Fibroblast of lung (primary cell): ENCODE measurements around the gene CERS2. TPM values are rescaled to one million over a fixed set of nuclear protein-coding genes. Genes with fewer than 3 reads are reported as not detected.

Experiments used
- DNase-seq, 2 donors: peaks; one replicate each; pipeline versions ENCODE4 v3.0.0 to v3.0.0-alpha.2; 2010; ENCODE audit warnings: low read depth in 2 of 2
- H2AFZ ChIP-seq: 2 replicates; pipeline ENCODE4 v1.5.1; 2012; ENCODE audit warnings: low read length, control low read depth, inconsistent platforms
- H3K27ac ChIP-seq: 2 replicates; pipeline ENCODE4 v1.5.1; 2011; ENCODE audit warnings: low read length, control low read depth; ENCODE audit not compliant: insufficient read depth
- H3K27me3 ChIP-seq: 2 replicates; pipeline ENCODE4 v1.5.1; 2011; ENCODE audit warnings: mild to moderate bottlenecking, low read length; ENCODE audit not compliant: control insufficient read depth, insufficient read depth
- H3K36me3 ChIP-seq: 2 replicates; pipeline ENCODE4 v1.5.1; 2011; ENCODE audit warnings: low read length; ENCODE audit not compliant: control insufficient read depth, insufficient read depth
- H3K4me1 ChIP-seq: 2 replicates; pipeline ENCODE4 v1.5.1; 2011; ENCODE audit warnings: low read length; ENCODE audit not compliant: control insufficient read depth, insufficient read depth; ENCODE audit errors: extremely low read depth
- H3K4me2 ChIP-seq: 2 replicates; pipeline ENCODE4 v1.5.1; 2011; ENCODE audit warnings: low read length, control low read depth; ENCODE audit not compliant: insufficient read depth; ENCODE audit errors: extremely low read depth
- H3K4me3 ChIP-seq, 4 experiments: fragments of 200-600 bp in 1 of 4; sonication (generic) in 1 of 4; replicated peaks in 1 of 4; 2 replicates each; pipeline ENCODE4 v1.5.1; 2011 to 2016; ENCODE audit warnings: low read length in 4 of 4, low read depth in 3 of 4, mild to moderate bottlenecking in 3 of 4, control low read depth in 2 of 4, inconsistent platforms in 1 of 4, mixed read lengths in 1 of 4; ENCODE audit not compliant: insufficient read depth in 1 of 4; ENCODE audit errors: control extremely low read depth in 1 of 4
- H3K79me2 ChIP-seq: 2 replicates; pipeline ENCODE4 v1.5.1; 2012; ENCODE audit warnings: mild to moderate bottlenecking, low read length, inconsistent platforms; ENCODE audit not compliant: control insufficient read depth, insufficient read depth
- H3K9ac ChIP-seq: 2 replicates; pipeline ENCODE4 v1.5.1; 2011; ENCODE audit warnings: mild to moderate bottlenecking, low read length, control low read depth; ENCODE audit not compliant: insufficient read depth
- H3K9me3 ChIP-seq: 2 replicates; pipeline ENCODE4 v1.5.1; 2012; ENCODE audit warnings: low read depth, low read length; ENCODE audit not compliant: control insufficient read depth, insufficient read depth
- H4K20me1 ChIP-seq: 2 replicates; pipeline ENCODE4 v1.5.1; 2011; ENCODE audit warnings: low read length; ENCODE audit not compliant: control insufficient read depth, insufficient read depth; ENCODE audit errors: extremely low read depth
- CTCF ChIP-seq, 2 donors: IDR thresholded peaks in 1 of 2; conservative IDR thresholded peaks in 1 of 2; 1 replicate in 1 of 2; 2 replicates in 1 of 2; pipeline ENCODE4 v1.5.1; 2011 to 2012; ENCODE audit warnings: low read length in 2 of 2, control low read depth in 1 of 2, inconsistent platforms in 1 of 2, low read depth in 1 of 2, mild to moderate bottlenecking in 1 of 2
- EZH2 ChIP-seq: IDR thresholded peaks from 2 replicates; pipeline ENCODE4 v1.5.1; 2012; ENCODE audit warnings: low read length, control low read depth, mild to moderate bottlenecking; ENCODE audit errors: missing control alignments
- polyA plus RNA-seq, 2 donors: library from polyadenylated mRNA; depleted of rRNA in 1 of 2; stranded (reverse) in 1 of 2; unstranded in 1 of 2; fragments of >200 nt; gene quantifications; 2 replicates each; pipeline ENCODE4 v1.2.1, GENCODE V29; 2011 to 2012; ENCODE audit warnings: missing spikeins in 1 of 2
- total RNA-seq: library from RNA; depleted of rRNA; stranded (reverse); fragments of >200 nt; gene quantifications from 2 replicates; pipeline ENCODE4 v1.2.1, GENCODE V29; 2014

CERS2 gene
- total and polyA plus RNA-seq, 2 donors (not counting 1 experiment from before 2014, with no cell fraction given) = 190 to 254 TPM

- Histone ChIP-seq H3K9ac (no peak overlapping the region), H3K4me3 (no peak overlapping the region), H3K4me1 (peaks cover 5% of the 10 kb centered on the region), H3K36me3 (peaks cover 3% of the 10 kb centered on the region), H3K9me3 (no peaks in the 10 kb centered on the region), H3K4me2 (no peak overlapping the region), H3K27me3 (no peaks in the 10 kb centered on the region), H3K79me2 (peaks cover 3% of the 10 kb centered on the region), H4K20me1 (no peaks in the 10 kb centered on the region), H2AFZ (no peak overlapping the region), H3K27ac (no peak overlapping the region)
- DNase-seq = no peak
- TF ChIP-seq EZH2 (no peak), CTCF (conservative IDR thresholded peaks at IDR 0.05 in 1 of 2, IDR thresholded peaks at IDR 0.05 in 1 of 2; ENCODE audit: low read depth in 1 of 2, low read length in 2 of 2) (no peak)
Measured at GRCh38 chr1:151002051-151002450, 27.4 kb upstream of the CERS2 start.

GRCh38 chr1:151001602-151002001 is 27.0 kb upstream of the CERS2 start:
- TF ChIP-seq EZH2 = no peak
- TF ChIP-seq CTCF (conservative IDR thresholded peaks at IDR 0.05 in 1 of 2, IDR thresholded peaks at IDR 0.05 in 1 of 2; ENCODE audit: low read depth in 1 of 2, low read length in 2 of 2) = no peak
- Histone ChIP-seq H3K27ac (no peak overlapping the region), H3K4me2 (no peak overlapping the region), H3K4me1 (peaks cover 2% of the 10 kb centered on the region), H3K9me3 (no peaks in the 10 kb centered on the region), H3K4me3 (no peak overlapping the region), H3K79me2 (peaks cover 3% of the 10 kb centered on the region), H2AFZ (no peak overlapping the region), H3K9ac (no peak overlapping the region), H4K20me1 (no peaks in the 10 kb centered on the region), H3K27me3 (no peaks in the 10 kb centered on the region), H3K36me3 (peaks cover 5% of the 10 kb centered on the region)
- no peak for DNase-seq

- no peak overlapping the region for H3K4me3 ChIP-seq
- H3K79me2 ChIP-seq = peaks cover under 1% of the 10 kb centered on the region
- DNase-seq = no peak
- H3K4me2 ChIP-seq = no peak overlapping the region
- no peaks in the 10 kb centered on the region for H4K20me1 ChIP-seq
- peaks cover 5% of the 10 kb centered on the region for H3K36me3 ChIP-seq
- TF ChIP-seq CTCF (conservative IDR thresholded peaks at IDR 0.05 in 1 of 2, IDR thresholded peaks at IDR 0.05 in 1 of 2; ENCODE audit: low read depth in 1 of 2, low read length in 2 of 2) = no peak
- no peak for TF ChIP-seq EZH2
- no peaks in the 10 kb centered on the region for H3K9me3 ChIP-seq
- H3K27ac ChIP-seq = no peak overlapping the region
- no peak overlapping the region for H2AFZ ChIP-seq
- H3K4me1 ChIP-seq = no peaks in the 10 kb centered on the region
- no peak overlapping the region for H3K9ac ChIP-seq
- H3K27me3 ChIP-seq = no peaks in the 10 kb centered on the region
Measured at GRCh38 chr1:151000408-151000807, 25.8 kb upstream of the CERS2 start.
